Trophoblast cell (in vitro differentiated cells and primary cell): Measurements from ENCODE around the gene NDUFC2.
A peak's percentile ranks its signal among the peaks of the same experiment; 100 is the strongest.
"Not testable (repeated sequence)": the region's sequence is repeated elsewhere in the genome, so short reads cannot be mapped to it uniquely, and the experiment has no call there.

Source experiments
- DNase-seq, 2 donors: peaks; one replicate each; pipeline ENCODE4 v3.0.0-alpha.2; 2016
- H2AFZ ChIP-seq: 2 replicates; pipeline ENCODE4 v1.6.1; 2013; ENCODE audit warnings: low read length, moderate library complexity, mild to moderate bottlenecking; ENCODE audit not compliant: insufficient read depth, poor library complexity
- H2AK5ac ChIP-seq: 2 replicates; pipeline ENCODE4 v1.6.1; 2013; ENCODE audit warnings: mild to moderate bottlenecking, low read length
- H2BK120ac ChIP-seq: 2 replicates; pipeline ENCODE4 v1.6.1; 2013; ENCODE audit warnings: low read length, mild to moderate bottlenecking, moderate library complexity; ENCODE audit not compliant: insufficient read depth, poor library complexity
- H2BK12ac ChIP-seq: 2 replicates; pipeline ENCODE4 v1.6.1; 2013; ENCODE audit warnings: mild to moderate bottlenecking, low read length, moderate library complexity
- H2BK5ac ChIP-seq: 2 replicates; pipeline ENCODE4 v1.6.1; 2013; ENCODE audit warnings: low read length, low read depth, moderate library complexity, mild to moderate bottlenecking; ENCODE audit not compliant: poor library complexity
- H3K14ac ChIP-seq: 2 replicates; pipeline ENCODE4 v1.6.1; 2013; ENCODE audit warnings: mild to moderate bottlenecking, low read length
- H3K18ac ChIP-seq: 2 replicates; pipeline ENCODE4 v1.6.1; 2013; ENCODE audit warnings: mild to moderate bottlenecking, low read length
- H3K23ac ChIP-seq: 2 replicates; pipeline ENCODE4 v1.6.1; 2013; ENCODE audit warnings: low read length
- H3K27ac ChIP-seq: 2 replicates; pipeline ENCODE4 v1.5.1; 2013; ENCODE audit warnings: low read depth, mild to moderate bottlenecking, inconsistent platforms, low read length, moderate library complexity
- H3K27me3 ChIP-seq: 2 replicates; pipeline ENCODE4 v1.6.1; 2013; ENCODE audit warnings: inconsistent platforms, mild to moderate bottlenecking, low read length, moderate library complexity; ENCODE audit not compliant: insufficient read depth
- H3K36me3 ChIP-seq, 2 experiments: 1 replicate in 1 of 2; 2 replicates in 1 of 2; pipeline ENCODE4 v1.6.1; 2013; ENCODE audit warnings: low read length in 2 of 2, mild to moderate bottlenecking in 2 of 2, moderate library complexity in 1 of 2; ENCODE audit not compliant: insufficient read depth in 2 of 2, control insufficient read depth in 1 of 2
- H3K4ac ChIP-seq: 2 replicates; pipeline ENCODE4 v1.6.1; 2013; ENCODE audit warnings: low read depth, mild to moderate bottlenecking, low read length, moderate library complexity
- H3K4me1 ChIP-seq, 2 experiments: 1 replicate in 1 of 2; 2 replicates in 1 of 2; pipeline ENCODE4 v1.6.1; 2013; ENCODE audit warnings: low read length in 2 of 2, mild to moderate bottlenecking in 2 of 2, moderate library complexity in 1 of 2; ENCODE audit not compliant: insufficient read depth in 2 of 2, control insufficient read depth in 1 of 2
- H3K4me2 ChIP-seq: 2 replicates; pipeline ENCODE4 v1.6.1; 2013; ENCODE audit warnings: inconsistent platforms, mild to moderate bottlenecking, low read length, moderate library complexity
- H3K4me3 ChIP-seq: 2 replicates; pipeline ENCODE4 v1.5.1; 2013; ENCODE audit warnings: mild to moderate bottlenecking, low read depth, low read length, inconsistent platforms
- H3K79me1 ChIP-seq: one replicate; pipeline ENCODE4 v1.6.1; 2013; ENCODE audit warnings: low read length
- H3K79me2 ChIP-seq: 2 replicates; pipeline ENCODE4 v1.6.1; 2013; ENCODE audit warnings: low read length, mild to moderate bottlenecking; ENCODE audit not compliant: control insufficient read depth, insufficient read depth, poor library complexity
- H3K9ac ChIP-seq: 2 replicates; pipeline ENCODE4 v1.6.1; 2013; ENCODE audit warnings: mild to moderate bottlenecking, low read length
- H3K9me3 ChIP-seq: 2 replicates; pipeline ENCODE4 v1.6.1; 2013; ENCODE audit warnings: low read depth, mild to moderate bottlenecking, control low read depth, inconsistent platforms, low read length; ENCODE audit not compliant: insufficient read depth
- H4K12ac ChIP-seq: 2 replicates; pipeline ENCODE4 v1.6.1; 2013; ENCODE audit warnings: low read depth, mild to moderate bottlenecking, low read length, moderate library complexity
- H4K8ac ChIP-seq: 2 replicates; pipeline ENCODE4 v1.6.1; 2013; ENCODE audit warnings: low read depth, mild to moderate bottlenecking, low read length, moderate library complexity
- H4K91ac ChIP-seq: one replicate; pipeline ENCODE4 v1.6.1; 2013; ENCODE audit warnings: low read depth, mild to moderate bottlenecking, low read length, moderate library complexity
- WGBS: extraction: QIAGEN DNeasy Blood & Tissue Kit; methylation state at CpG from one replicate; pipeline ENCODE4 v1.1.7; 2013; ENCODE audit warnings: missing lambda C conversion rate; ENCODE audit not compliant: insufficient read length, insufficient coverage; ENCODE audit errors: extremely low coverage; 5-methylcytosine and 5-hydroxymethylcytosine counted together

Gene NDUFC2

GRCh38 chr11:78045851-78046485, 33.7 kb downstream of the NDUFC2 start:
- no peak overlapping the region for H3K27ac ChIP-seq
- H3K36me3 ChIP-seq: no peaks in the 10 kb centered on the region
- H3K4me1 ChIP-seq: peaks cover 10 to 14% of the 10 kb centered on the region in 2 experiments
- H3K79me1 ChIP-seq: peaks cover 15% of the 10 kb centered on the region
- H3K27me3 ChIP-seq: no peaks in the 10 kb centered on the region
- no peaks in the 10 kb centered on the region for H3K79me2 ChIP-seq
- no peak overlapping the region for H4K12ac ChIP-seq
- peak overlapping the region; percentile 47 for H3K14ac ChIP-seq
- peak overlapping the region; percentile 86 for H2BK12ac ChIP-seq
- H2AFZ ChIP-seq: peak overlapping the region; percentile 56
- no peak overlapping the region for H3K4ac ChIP-seq
- H3K4me2 ChIP-seq: peak overlapping the region; percentile 51
- H3K9me3 ChIP-seq: peaks cover 2% of the 10 kb centered on the region
- H2AK5ac ChIP-seq: peak overlapping the region; percentile 51
- H3K23ac ChIP-seq: no peak overlapping the region
- peak; percentile 53 to 76 for DNase-seq
- H4K91ac ChIP-seq: peak overlapping the region; percentile 75
- H3K18ac ChIP-seq: peak overlapping the region; percentile 30
- H2BK120ac ChIP-seq: peak overlapping the region; percentile 68
- no peak overlapping the region for H3K4me3 ChIP-seq
- H4K8ac ChIP-seq: peak overlapping the region; percentile 72
- no peak overlapping the region for H3K9ac ChIP-seq
- peak overlapping the region; percentile 33 for H2BK5ac ChIP-seq
- no CpG with 5 or more reads among the region's 28 CpGs for WGBS

GRCh38 chr11:78044706-78045105, 35.0 kb downstream of the NDUFC2 start:
- Histone ChIP-seq H3K4me3 (no peak overlapping the region), H3K79me2 (no peaks in the 10 kb centered on the region), H3K36me3 (no peaks in the 10 kb centered on the region), H2AFZ (no peak overlapping the region), H3K27ac (no peak overlapping the region), H3K4me1 (peaks cover 12 to 16% of the 10 kb centered on the region in 2 experiments), H3K79me1 (peaks cover 12% of the 10 kb centered on the region), H3K4ac (no peak overlapping the region), H4K8ac (no peak overlapping the region), H4K12ac (no peak overlapping the region), H3K9ac (no peak overlapping the region), H3K27me3 (no peaks in the 10 kb centered on the region), H2BK12ac (no peak overlapping the region), H3K18ac (no peak overlapping the region), H2BK5ac (no peak overlapping the region), H3K23ac (no peak overlapping the region), H4K91ac (peak overlapping the region; percentile 7), H3K14ac (no peak overlapping the region), H2BK120ac (no peak overlapping the region), H3K4me2 (no peak overlapping the region), H2AK5ac (no peak overlapping the region), H3K9me3 (peaks cover 2% of the 10 kb centered on the region)
- WGBS: no CpG with 5 or more reads among the region's 5 CpGs
- DNase-seq: peak; percentile 58 to 82

- Histone ChIP-seq H3K27ac (no peak overlapping the region), H3K4me2 (no peak overlapping the region), H3K4me1 (peaks cover 16 to 20% of the 10 kb centered on the region in 2 experiments), H4K8ac (no peak overlapping the region), H3K14ac (no peak overlapping the region), H4K91ac (peak overlapping the region; percentile 36), H2AFZ (no peak overlapping the region), H3K23ac (no peak overlapping the region), H3K4ac (no peak overlapping the region), H3K9ac (no peak overlapping the region), H3K27me3 (no peaks in the 10 kb centered on the region), H2BK120ac (no peak overlapping the region), H2BK5ac (no peak overlapping the region), H3K18ac (no peak overlapping the region), H3K79me1 (peaks cover 12% of the 10 kb centered on the region), H4K12ac (no peak overlapping the region), H3K36me3 (no peaks in the 10 kb centered on the region), H2AK5ac (peak overlapping the region; percentile 58), H3K9me3 (no peaks in the 10 kb centered on the region), H3K4me3 (no peak overlapping the region), H2BK12ac (peak overlapping the region; percentile 11), H3K79me2 (no peaks in the 10 kb centered on the region)
- no peak for DNase-seq
- no CpG with 5 or more reads among the region's 14 CpGs for whole genome bisulfite sequencing
Observed at GRCh38 chr11:78041843-78042440, 37.7 kb downstream of the NDUFC2 start.

- H3K4ac ChIP-seq, H4K8ac ChIP-seq, H3K14ac ChIP-seq, H3K4me2 ChIP-seq, H3K36me3 ChIP-seq, H3K27me3 ChIP-seq, H3K9ac ChIP-seq, H2BK120ac ChIP-seq, H3K18ac ChIP-seq, H2AFZ ChIP-seq, DNase-seq, H4K12ac ChIP-seq, H3K9me3 ChIP-seq, H3K79me2 ChIP-seq, H3K23ac ChIP-seq, H3K4me3 ChIP-seq, H2BK5ac ChIP-seq, H3K27ac ChIP-seq: not testable (repeated sequence)
- H3K79me1 ChIP-seq: peaks cover 11% of the 10 kb centered on the region
- H2AK5ac ChIP-seq: peak overlapping the region; percentile 58
- WGBS: no CpG with 5 or more reads among the region's 8 CpGs
- H3K4me1 ChIP-seq: peaks cover 19 to 22% of the 10 kb centered on the region in 2 experiments
- peak overlapping the region; percentile 11 for H2BK12ac ChIP-seq
- peak overlapping the region; percentile 36 for H4K91ac ChIP-seq
Observed at GRCh38 chr11:78041380-78041719, 38.3 kb downstream of the NDUFC2 start.
